EL (cell line): ENCODE results near the gene ATG101.
A peak's percentile ranks its signal among the peaks of the same experiment; 100 is the strongest.

ENCODE experiments used
- DNase-seq: peaks from one replicate; pipeline ENCODE4 v3.0.0-alpha.2; 2016

ATG101 gene

GRCh38 chr12:52069327-52070184 is at the start of gene ATG101:
TSS of gene ATG101 (plus strand) at chr12:52069978. CDS start at chr12:52073651, 3,673 bp downstream.
- DNase-seq = peak; percentile 96

GRCh38 chr12:52020539-52021336 is 49.0 kb upstream of the ATG101 start:
- peak; percentile 52 for DNase-seq

GRCh38 chr12:52022841-52023181 is 47.0 kb upstream of the ATG101 start:
- no peak for DNase-seq

- peak; percentile 73 for DNase-seq
These were observed 46.4 kb upstream of the ATG101 start for GRCh38 chr12:52023182-52023975.

GRCh38 chr12:52023976-52024688 is 45.6 kb upstream of the ATG101 start:
- DNase-seq = no peak

GRCh38 chr12:52024845-52025230 is 44.9 kb upstream of the ATG101 start:
- no peak for DNase-seq

- no peak for DNase-seq
These were observed 43.5 kb upstream of the ATG101 start for GRCh38 chr12:52026263-52026662.

GRCh38 chr12:52027085-52027843 is 42.5 kb upstream of the ATG101 start:
- DNase-seq = no peak

GRCh38 chr12:52029685-52030084 is 40.1 kb upstream of the ATG101 start:
- DNase-seq = no peak

GRCh38 chr12:52032446-52032803 is 37.4 kb upstream of the ATG101 start:
- no peak for DNase-seq

GRCh38 chr12:52032804-52033445 is 36.9 kb upstream of the ATG101 start:
- peak; percentile 97 for DNase-seq

- DNase-seq = no peak
These were observed 36.2 kb upstream of the ATG101 start for GRCh38 chr12:52033446-52034140.

GRCh38 chr12:52035190-52035589 is 34.6 kb upstream of the ATG101 start:
- no peak for DNase-seq

GRCh38 chr12:52035926-52036325 is 33.9 kb upstream of the ATG101 start:
- DNase-seq = no peak

GRCh38 chr12:52036587-52037171 is 33.1 kb upstream of the ATG101 start:
- peak; percentile 76 for DNase-seq

- peak; percentile 51 for DNase-seq
These were observed 32.4 kb upstream of the ATG101 start for GRCh38 chr12:52037248-52037861.

GRCh38 chr12:52038447-52038846 is 31.3 kb upstream of the ATG101 start:
- DNase-seq = no peak

GRCh38 chr12:52041035-52041434 is 28.7 kb upstream of the ATG101 start:
- no peak for DNase-seq

GRCh38 chr12:52041695-52042123 is 28.1 kb upstream of the ATG101 start:
- no peak for DNase-seq
